K562 (cell line): ENCODE results near the gene RBM20.

ENCODE experiments used
- CTCF ChIP-seq, 3 experiments: IDR thresholded peaks in 2 of 3; conservative IDR thresholded peaks in 1 of 3; 2 replicates each; pipeline ENCODE4 v1.5.1; 2011 to 2012; ENCODE audit warnings: low read length in 3 of 3, mild to moderate bottlenecking in 3 of 3, control low read depth in 2 of 3, improper control_type of control experiment in 1 of 3, inconsistent platforms in 1 of 3, low read depth in 1 of 3, mixed read lengths in 1 of 3, moderate library complexity in 1 of 3; ENCODE audit not compliant: insufficient read depth in 2 of 3
- KDM1A ChIP-seq, 2 experiments: fragments of 450-650 bp; IDR thresholded peaks; 2 replicates each; pipeline ENCODE4 v1.6.1; 2016; ENCODE audit warnings: mild to moderate bottlenecking in 2 of 2
- NFIC ChIP-seq: fragments of 450-650 bp; IDR thresholded peaks from 2 replicates; pipeline ENCODE4 v1.6.1; 2017; ENCODE audit warnings: mild to moderate bottlenecking, inconsistent platforms
- NKRF ChIP-seq: fragments of 450-650 bp; IDR thresholded peaks from 2 replicates; pipeline ENCODE4 v1.6.1; 2016; ENCODE audit warnings: borderline replicate concordance
- RFX5 ChIP-seq: IDR thresholded peaks from 2 replicates; pipeline ENCODE4 v1.6.1; 2011; ENCODE audit warnings: low read depth, mild to moderate bottlenecking, improper control_type of control experiment, low read length

GRCh38 chr10:110840923-110841428 lies 196.8 kb downstream of the RBM20 start:
- TF ChIP-seq KDM1A (IDR thresholded peaks at IDR 0.05) = no peak
- TF ChIP-seq NKRF = no peak
- no peak for TF ChIP-seq RFX5
- TF ChIP-seq CTCF (IDR thresholded peaks at IDR 0.05 in 2 of 3, conservative IDR thresholded peaks at IDR 0.05 in 1 of 3; ENCODE audit: insufficient read depth in 2 of 3, low read depth in 1 of 3, low read length in 3 of 3) = no peak
- TF ChIP-seq NFIC = no peak
